Posterior vena cava (tissue), 2 donors: ENCODE measurements around the gene CFDP1. TPM values are rescaled to one million over a fixed set of nuclear protein-coding genes. Genes with fewer than 3 reads are reported as not detected.

Experiments
- DNase-seq: peaks from one replicate; pipeline ENCODE4 v3.0.0-alpha.2; 2020; ENCODE audit warnings: low spot score
- intact Hi-C, 2 donors: fragments of 100-400 bp; cut with DNase I; formaldehyde crosslinking; loops; one replicate each; pipeline versions ENCODE4 v1.14.1 to v1.14.2; 2022 to 2023
- total RNA-seq, 2 donors: library from RNA; stranded (reverse); fragmentation: NEBNext Ultra II Directional; extraction: Animal tissue kit (Norgen Biotek cat#: 25700); gene quantifications; one replicate each; pipeline ENCODE4 v1.2.1, GENCODE V29; 2021
- donor health status: DM: yes; HTN: yes; CAD: no.
- donor health status: DM: yes; HTN: yes; CAD: no.

Gene CFDP1
- total RNA-seq, 2 donors from 2014 or later = 45.3 to 54.4 TPM

- intact Hi-C loops = loop anchor here in 1 of 2 donors (10.0 kb wide), 1 partner anchor 54 kb away; no protein-coding TSS in a partner anchor
- no peak for DNase-seq
These were observed 182.5 kb downstream of the CFDP1 start for GRCh38 chr16:75250809-75251279.

- intact Hi-C loops = loop anchor here in 1 of 2 donors (10.0 kb wide), 1 partner anchor 55 kb away; no protein-coding TSS in a partner anchor
- no peak for DNase-seq
These were observed 183.1 kb downstream of the CFDP1 start for GRCh38 chr16:75250089-75250808.

- no peak for DNase-seq
- intact Hi-C loops = no loop called here
These were observed 183.9 kb downstream of the CFDP1 start for GRCh38 chr16:75249441-75249840.

GRCh38 chr16:75248536-75249380 is 184.5 kb downstream of the CFDP1 start:
- no peak for DNase-seq
- intact Hi-C loops = no loop called here

GRCh38 chr16:75248142-75248535 is 185.2 kb downstream of the CFDP1 start:
- DNase-seq = no peak

GRCh38 chr16:75247249-75247648 is 186.1 kb downstream of the CFDP1 start:
- DNase-seq = no peak
- intact Hi-C loops = no loop called here

More at GRCh38 chr16:75248142-75248535, 185.2 kb downstream of the CFDP1 start:
- intact Hi-C loops = no loop called here

GRCh38 chr16:75246504-75247205 is 186.6 kb downstream of the CFDP1 start:
- intact Hi-C loops = no loop called here
- DNase-seq = no peak

- peak; percentile 93 for DNase-seq
- intact Hi-C loops = no loop called here
These were observed 188.2 kb downstream of the CFDP1 start for GRCh38 chr16:75244844-75245758.

- DNase-seq = no peak
- intact Hi-C loops = no loop called here
These were observed 189.0 kb downstream of the CFDP1 start for GRCh38 chr16:75244225-75244809.

Other genes with a start within 250 kb of the CFDP1 start
- gene CTRB2, start 226.3 kb downstream of the CFDP1 start, total RNA-seq = 1 to 10 TPM in 1 of 2 donors, under 1 TPM in 1; 0.79 to 9.1 TPM
- gene CTRB1, start 214.5 kb downstream of the CFDP1 start, total RNA-seq = 1 to 10 TPM in 1 of 2 donors, not detected in 1; 4.0 TPM
- gene BCAR1, start 181.9 kb downstream of the CFDP1 start, total RNA-seq = 100 to 1,000 TPM in 1 of 2 donors, 10 to 100 TPM in 1; 48.7 to 104 TPM
- 10 to 100 TPM; 14.3 to 16.9 TPM for gene TMEM170A, start 31.2 kb upstream of the CFDP1 start, total RNA-seq
- 1 to 10 TPM in 1 of 2 donors, under 1 TPM in 1; 0.86 to 1.6 TPM for gene CHST6, start 61.9 kb upstream of the CFDP1 start, total RNA-seq
- not detected for gene CHST5, start 102.6 kb upstream of the CFDP1 start, total RNA-seq
- gene TMEM231, start 122.7 kb upstream of the CFDP1 start, total RNA-seq = 1 to 10 TPM; 6.8 to 9.4 TPM
- gene GABARAPL2, start 132.9 kb upstream of the CFDP1 start, total RNA-seq = 10 to 100 TPM; 94.3 to 96.0 TPM
- gene ADAT1, start 189.8 kb upstream of the CFDP1 start, total RNA-seq = 10 to 100 TPM; 26.0 to 29.1 TPM
- gene KARS1, start 214.2 kb upstream of the CFDP1 start, total RNA-seq = 10 to 100 TPM; 67.6 to 75.0 TPM
- 10 to 100 TPM; 48.4 to 49.7 TPM for gene TERF2IP, start 214.3 kb upstream of the CFDP1 start, total RNA-seq
- not detected for gene CPHXL2, start 243.5 kb upstream of the CFDP1 start, total RNA-seq